HepG2 (cell line): ENCODE data around the gene CADM2. TPM values are rescaled to one million over a fixed set of nuclear protein-coding genes. Genes with fewer than 3 reads are reported as not detected.

Source experiments
- CENPX ChIP-seq: sonication (generic); formaldehyde crosslinking; IDR thresholded peaks from 2 replicates; pipeline ENCODE4 v1.9.0; 2021; ENCODE audit warnings: mild to moderate bottlenecking, missing genetic modification reagents, moderate library complexity
- CHD2 ChIP-seq: IDR thresholded peaks from 2 replicates; pipeline ENCODE4 v1.6.1; 2011; ENCODE audit warnings: low read depth, low read length, improper control_type of control experiment
- DR1 ChIP-seq: sonication (generic); formaldehyde crosslinking; IDR thresholded peaks from 2 replicates; pipeline ENCODE4 v1.8.0; 2021; ENCODE audit warnings: mild to moderate bottlenecking, missing genetic modification reagents, inconsistent platforms
- EEA1 ChIP-seq: sonication (generic); formaldehyde crosslinking; IDR thresholded peaks from 2 replicates; pipeline ENCODE4 v1.5.1; 2020; ENCODE audit warnings: mild to moderate bottlenecking, missing genetic modification reagents, borderline replicate concordance
- FOXC1 ChIP-seq: sonication (generic); formaldehyde crosslinking; IDR thresholded peaks from 2 replicates; pipeline ENCODE4 v1.8.0; 2022; ENCODE audit warnings: mild to moderate bottlenecking, missing genetic modification reagents, borderline replicate concordance
- HDAC2 ChIP-seq: sonication (generic); formaldehyde crosslinking; IDR thresholded peaks from 2 replicates; pipeline ENCODE4 v1.4.0; 2020; ENCODE audit warnings: missing genetic modification reagents
- NR3C1 ChIP-seq: sonication (generic); formaldehyde crosslinking; IDR thresholded peaks from 2 replicates; pipeline ENCODE4 v1.4.0; 2020; ENCODE audit warnings: missing genetic modification reagents
- POLR2A ChIP-seq, 2 experiments: IDR thresholded peaks; 2 replicates each; pipeline ENCODE4 v1.6.1; 2011; ENCODE audit warnings: low read depth in 2 of 2, low read length in 2 of 2, mild to moderate bottlenecking in 1 of 2, moderate library complexity in 1 of 2; ENCODE audit not compliant: insufficient read depth in 1 of 2
- SIN3A ChIP-seq: IDR thresholded peaks from 2 replicates; pipeline ENCODE4 v1.6.1; 2011; ENCODE audit warnings: low read depth, mild to moderate bottlenecking, control low read depth, low read length, borderline replicate concordance
- SRSF4 ChIP-seq: fragments of 200-400 bp; formaldehyde crosslinking; IDR thresholded peaks from one replicate; pipeline ENCODE4 v1.6.1; 2018; ENCODE audit warnings: mild to moderate bottlenecking, low read depth, low read length, moderate library complexity; ENCODE audit not compliant: poor library complexity, severe bottlenecking
- ZBTB8A ChIP-seq: sonication (generic); formaldehyde crosslinking; IDR thresholded peaks from 2 replicates; pipeline ENCODE4 v1.4.0; 2020; ENCODE audit warnings: mild to moderate bottlenecking, low read depth, missing genetic modification reagents, borderline replicate concordance
- ZNF121 ChIP-seq: sonication (generic); formaldehyde crosslinking; IDR thresholded peaks from 2 replicates; pipeline ENCODE4 v1.5.0; 2020; ENCODE audit warnings: mild to moderate bottlenecking, missing genetic modification reagents
- ZNF124 ChIP-seq: sonication (generic); formaldehyde crosslinking; IDR thresholded peaks from 2 replicates; pipeline ENCODE4 v1.4.0; 2020; ENCODE audit warnings: missing genetic modification reagents
- ZNF280D ChIP-seq: sonication (generic); formaldehyde crosslinking; IDR thresholded peaks from 2 replicates; pipeline ENCODE4 v1.5.1; 2020; ENCODE audit warnings: mild to moderate bottlenecking, missing genetic modification reagents
- ZNF34 ChIP-seq: sonication (generic); formaldehyde crosslinking; IDR thresholded peaks from 2 replicates; pipeline ENCODE4 v1.4.0; 2020; ENCODE audit warnings: mild to moderate bottlenecking, missing genetic modification reagents, borderline replicate concordance
- ZNF646 ChIP-seq: sonication (generic); formaldehyde crosslinking; IDR thresholded peaks from 2 replicates; pipeline ENCODE4 v1.9.0; 2021; ENCODE audit warnings: mild to moderate bottlenecking, missing genetic modification reagents
- ZSCAN29 ChIP-seq: sonication (generic); formaldehyde crosslinking; conservative IDR thresholded peaks from 2 replicates; pipeline ENCODE4 v1.4.0; 2020; ENCODE audit warnings: mild to moderate bottlenecking, missing genetic modification reagents
- ZSCAN9 ChIP-seq: IDR thresholded peaks from 2 replicates; pipeline ENCODE4 v1.6.1; 2016; ENCODE audit warnings: borderline replicate concordance
- polyA plus RNA-seq, 8 experiments: library from polyadenylated mRNA; depleted of rRNA in 3 of 8; stranded (reverse) in 7 of 8; unstranded in 1 of 8; fragments of >200 nt; fragmentation: Illumina TruSeq in 4 of 8; extraction: Trizol in 4 of 8; gene quantifications; 2 replicates each; pipeline versions ENCODE4 v1.2.1 to v1.2.3, GENCODE V29; 2011 to 2016; ENCODE audit warnings: low read depth in 4 of 8, missing spikeins in 1 of 8, mixed read lengths in 1 of 8; ENCODE audit not compliant: insufficient read depth in 1 of 8
- total RNA-seq, 5 experiments: library from RNA; depleted of rRNA; stranded (reverse); fragments of >200 nt; fragmentation: Illumina TruSeq; extraction: Trizol; gene quantifications; 2 replicates each; pipeline ENCODE4 v1.2.3, GENCODE V29; 2016; ENCODE audit warnings: low read depth in 1 of 5

CADM2 gene
- total and polyA plus RNA-seq, 2 of the 13 experiments (the other 11 are each of a cell fraction or from before 2014, with no cell fraction given) = not detected

GRCh38 chr3:85007195-85008094 lies 48.7 kb downstream of the CADM2 start (continued):
- no peak for TF ChIP-seq FOXC1 (CRISPR knock-in tag)
- TF ChIP-seq ZNF34 = no peak
- peak; percentile 75 for TF ChIP-seq HDAC2 (CRISPR knock-in tag)
- TF ChIP-seq ZNF124 (CRISPR knock-in tag) = peak; percentile 69; the same call in 1 of the 2 replicates
- TF ChIP-seq NR3C1 (CRISPR knock-in tag) = no peak
- no peak for TF ChIP-seq DR1 (CRISPR knock-in tag)
- TF ChIP-seq CENPX (CRISPR knock-in tag) = no peak
- TF ChIP-seq SRSF4 = no peak
- no peak for TF ChIP-seq ZNF121 (CRISPR knock-in tag)
- no peak for TF ChIP-seq POLR2A (IDR thresholded peaks at IDR 0.05; ENCODE audit: insufficient read depth in 1 of 2, low read depth in 2 of 2, low read length in 2 of 2)
- TF ChIP-seq SIN3A = no peak
- 0 out of 2 replicates have a peak, but pooled peaks have one; percentile 51 for TF ChIP-seq ZNF280D (CRISPR knock-in tag)
- no peak for TF ChIP-seq ZNF646 (CRISPR knock-in tag)
- TF ChIP-seq ZSCAN9 (CRISPR knock-in tag) = peak; percentile 91
- no peak for TF ChIP-seq EEA1 (CRISPR knock-in tag)
- no peak for TF ChIP-seq ZBTB8A (CRISPR knock-in tag)
- TF ChIP-seq ZSCAN29 (CRISPR knock-in tag) = no peak
- TF ChIP-seq CHD2 = no peak
